Fibroblast of lung (primary cell): ENCODE measurements around the gene CCNK. TPM values are rescaled to one million over a fixed set of nuclear protein-coding genes. Genes with fewer than 3 reads are reported as not detected.

Source experiments
- DNase-seq, 2 donors: peaks; one replicate each; pipeline versions ENCODE4 v3.0.0 to v3.0.0-alpha.2; 2010; ENCODE audit warnings: low read depth in 2 of 2
- H2AFZ ChIP-seq: 2 replicates; pipeline ENCODE4 v1.5.1; 2012; ENCODE audit warnings: low read length, control low read depth, inconsistent platforms
- H3K27ac ChIP-seq: 2 replicates; pipeline ENCODE4 v1.5.1; 2011; ENCODE audit warnings: low read length, control low read depth; ENCODE audit not compliant: insufficient read depth
- H3K27me3 ChIP-seq: 2 replicates; pipeline ENCODE4 v1.5.1; 2011; ENCODE audit warnings: mild to moderate bottlenecking, low read length; ENCODE audit not compliant: control insufficient read depth, insufficient read depth
- H3K36me3 ChIP-seq: 2 replicates; pipeline ENCODE4 v1.5.1; 2011; ENCODE audit warnings: low read length; ENCODE audit not compliant: control insufficient read depth, insufficient read depth
- H3K4me1 ChIP-seq: 2 replicates; pipeline ENCODE4 v1.5.1; 2011; ENCODE audit warnings: low read length; ENCODE audit not compliant: control insufficient read depth, insufficient read depth; ENCODE audit errors: extremely low read depth
- H3K4me2 ChIP-seq: 2 replicates; pipeline ENCODE4 v1.5.1; 2011; ENCODE audit warnings: low read length, control low read depth; ENCODE audit not compliant: insufficient read depth; ENCODE audit errors: extremely low read depth
- H3K4me3 ChIP-seq, 4 experiments: fragments of 200-600 bp in 1 of 4; sonication (generic) in 1 of 4; replicated peaks in 1 of 4; 2 replicates each; pipeline ENCODE4 v1.5.1; 2011 to 2016; ENCODE audit warnings: low read length in 4 of 4, low read depth in 3 of 4, mild to moderate bottlenecking in 3 of 4, control low read depth in 2 of 4, inconsistent platforms in 1 of 4, mixed read lengths in 1 of 4; ENCODE audit not compliant: insufficient read depth in 1 of 4; ENCODE audit errors: control extremely low read depth in 1 of 4
- H3K79me2 ChIP-seq: 2 replicates; pipeline ENCODE4 v1.5.1; 2012; ENCODE audit warnings: mild to moderate bottlenecking, low read length, inconsistent platforms; ENCODE audit not compliant: control insufficient read depth, insufficient read depth
- H3K9ac ChIP-seq: 2 replicates; pipeline ENCODE4 v1.5.1; 2011; ENCODE audit warnings: mild to moderate bottlenecking, low read length, control low read depth; ENCODE audit not compliant: insufficient read depth
- H3K9me3 ChIP-seq: 2 replicates; pipeline ENCODE4 v1.5.1; 2012; ENCODE audit warnings: low read depth, low read length; ENCODE audit not compliant: control insufficient read depth, insufficient read depth
- H4K20me1 ChIP-seq: 2 replicates; pipeline ENCODE4 v1.5.1; 2011; ENCODE audit warnings: low read length; ENCODE audit not compliant: control insufficient read depth, insufficient read depth; ENCODE audit errors: extremely low read depth
- CTCF ChIP-seq, 2 donors: IDR thresholded peaks in 1 of 2; conservative IDR thresholded peaks in 1 of 2; 1 replicate in 1 of 2; 2 replicates in 1 of 2; pipeline ENCODE4 v1.5.1; 2011 to 2012; ENCODE audit warnings: low read length in 2 of 2, control low read depth in 1 of 2, inconsistent platforms in 1 of 2, low read depth in 1 of 2, mild to moderate bottlenecking in 1 of 2
- EZH2 ChIP-seq: IDR thresholded peaks from 2 replicates; pipeline ENCODE4 v1.5.1; 2012; ENCODE audit warnings: low read length, control low read depth, mild to moderate bottlenecking; ENCODE audit errors: missing control alignments
- polyA plus RNA-seq, 2 donors: library from polyadenylated mRNA; depleted of rRNA in 1 of 2; stranded (reverse) in 1 of 2; unstranded in 1 of 2; fragments of >200 nt; gene quantifications; 2 replicates each; pipeline ENCODE4 v1.2.1, GENCODE V29; 2011 to 2012; ENCODE audit warnings: missing spikeins in 1 of 2
- total RNA-seq: library from RNA; depleted of rRNA; stranded (reverse); fragments of >200 nt; gene quantifications from 2 replicates; pipeline ENCODE4 v1.2.1, GENCODE V29; 2014

Gene CCNK
- total and polyA plus RNA-seq, 2 donors (not counting 1 experiment from before 2014, with no cell fraction given): 7.3 to 51.0 TPM

- Histone ChIP-seq H2AFZ (no peak overlapping the region), H3K27ac (no peak overlapping the region), H4K20me1 (no peaks in the 10 kb centered on the region), H3K9ac (no peak overlapping the region), H3K4me2 (no peak overlapping the region), H3K4me3 (no peak overlapping the region), H3K27me3 (no peaks in the 10 kb centered on the region), H3K79me2 (peaks cover 6% of the 10 kb centered on the region), H3K9me3 (no peaks in the 10 kb centered on the region), H3K36me3 (no peaks in the 10 kb centered on the region), H3K4me1 (peaks cover 4% of the 10 kb centered on the region)
- DNase-seq: no peak
- TF ChIP-seq CTCF (conservative IDR thresholded peaks at IDR 0.05 in 1 of 2, IDR thresholded peaks at IDR 0.05 in 1 of 2; ENCODE audit: low read depth in 1 of 2, low read length in 2 of 2): no peak
- TF ChIP-seq EZH2: no peak
Measured at GRCh38 chr14:99560922-99561683, 79.9 kb downstream of the CCNK start.

GRCh38 chr14:99561864-99562263, 80.7 kb downstream of the CCNK start:
- no peak overlapping the region for H3K4me2 ChIP-seq
- no peak overlapping the region for H3K4me3 ChIP-seq
- DNase-seq: no peak
- peaks cover 6% of the 10 kb centered on the region for H3K79me2 ChIP-seq
- no peak overlapping the region for H2AFZ ChIP-seq
- peaks cover 4% of the 10 kb centered on the region for H3K4me1 ChIP-seq
- H3K9ac ChIP-seq: no peak overlapping the region
- TF ChIP-seq EZH2 (no peak), CTCF (conservative IDR thresholded peaks at IDR 0.05 in 1 of 2, IDR thresholded peaks at IDR 0.05 in 1 of 2; ENCODE audit: low read depth in 1 of 2, low read length in 2 of 2) (no peak)
- H3K27me3 ChIP-seq: no peaks in the 10 kb centered on the region
- H3K36me3 ChIP-seq: no peaks in the 10 kb centered on the region
- no peaks in the 10 kb centered on the region for H3K9me3 ChIP-seq
- H4K20me1 ChIP-seq: no peaks in the 10 kb centered on the region
- H3K27ac ChIP-seq: no peak overlapping the region

Other genes starting within 250 kb of the CCNK start
- gene BCL11B, start 209.2 kb upstream of the CCNK start, total RNA-seq: under 0.01 TPM in 2 replicates
- gene BCL11B, start 209.2 kb upstream of the CCNK start, polyA plus RNA-seq: not detected in 2 replicates
- gene SETD3, start 550 bp upstream of the CCNK start, total RNA-seq: 38.3 and 43.1 TPM in 2 replicates
- gene SETD3, start 550 bp upstream of the CCNK start, polyA plus RNA-seq: 30.9 TPM in 2 replicates
- 2.6 and 9.6 TPM in 2 replicates for gene CCDC85C, start 122.8 kb downstream of the CCNK start, total RNA-seq
- gene CCDC85C, start 122.8 kb downstream of the CCNK start, polyA plus RNA-seq: 4.6 and 8.3 TPM in 2 replicates
- 7.7 and 9.9 TPM in 2 replicates for gene HHIPL1, start 163.7 kb downstream of the CCNK start, total RNA-seq
- gene HHIPL1, start 163.7 kb downstream of the CCNK start, polyA plus RNA-seq: 1.5 and 1.6 TPM in 2 replicates
- gene CYP46A1, start 202.9 kb downstream of the CCNK start, total RNA-seq: under 0.01 and 0.33 TPM in 2 replicates
- gene CYP46A1, start 202.9 kb downstream of the CCNK start, polyA plus RNA-seq: 0.09 and 0.11 TPM in 2 replicates